Activated B cell treated with CpG ODN at 0.5 μM for 24 hours (primary cell): ENCODE data around the gene RBM38. TPM values are rescaled to one million over a fixed set of nuclear protein-coding genes. Genes with fewer than 3 reads are reported as not detected.
A peak's percentile ranks its signal among the peaks of the same experiment; 100 is the strongest.

Experiments
- ATAC-seq: fragments of 200-7000 bp; cut with Tn5 transposase; one replicate; pipeline ENCODE4 v1.10.0; 2021; ENCODE audit warnings: low read depth, mild to moderate bottlenecking, moderate library complexity
- CTCF ChIA-PET: fragments of 350-600 bp; sonication (Branson Sonifier 250); formaldehyde crosslinking; loops from one replicate; lab custom pipeline; 2021; ENCODE audit warnings: antibody characterized with exemption; lab: Charles Lee
- POLR2A ChIA-PET: fragments of 350-600 bp; sonication (Branson Sonifier 250); formaldehyde crosslinking; loops from one replicate; lab custom pipeline; 2021; ENCODE audit warnings: antibody characterized with exemption; lab: Charles Lee
- DNase-seq: peaks from one replicate; pipeline ENCODE4 v3.0.0; 2022
- H3K27ac Mint-ChIP-seq: one replicate; pipeline ENCODE4 v1.8.0; 2020; ENCODE audit warnings: mixed read lengths
- H3K27me3 Mint-ChIP-seq: one replicate; pipeline ENCODE4 v1.8.0; 2021; ENCODE audit warnings: mixed read lengths
- H3K36me3 Mint-ChIP-seq: one replicate; pipeline ENCODE4 v1.8.0; 2021; ENCODE audit warnings: low read depth, mixed read lengths
- H3K4me1 Mint-ChIP-seq: one replicate; pipeline ENCODE4 v1.8.0; 2021; ENCODE audit warnings: mixed read lengths
- H3K4me3 Mint-ChIP-seq: one replicate; pipeline ENCODE4 v1.8.0; 2020; ENCODE audit warnings: mild to moderate bottlenecking, mixed read lengths
- H3K9me3 Mint-ChIP-seq: one replicate; pipeline ENCODE4 v1.8.0; 2020; ENCODE audit warnings: mixed read lengths
- CTCF ChIP-seq: fragments of 200-600 bp; IDR thresholded peaks from one replicate; pipeline ENCODE4 v1.8.0; 2022; ENCODE audit warnings: antibody characterized with exemption, mild to moderate bottlenecking
- intact Hi-C: fragments of 100-400 bp; cut with micrococcal nuclease; formaldehyde crosslinking; loops from one replicate; pipeline ENCODE4 v1.15.1; 2024
- total RNA-seq: library from RNA; stranded (reverse); gene quantifications from 2 replicates; pipeline ENCODE4 v1.2.3, GENCODE V29; 2022

RBM38 gene
- total RNA-seq, 1 donor from 2014 or later, result 69.6 TPM

- Mint-ChIP-seq H3K4me1 (peaks cover 17% of the 10 kb centered on the region), H3K27ac (no peak overlapping the region), H3K27me3 (no peaks in the 10 kb centered on the region), H3K36me3 (peaks cover 31% of the 10 kb centered on the region), H3K4me3 (peak overlapping the region; percentile 12), H3K9me3 (no peaks in the 10 kb centered on the region)
- ChIA-PET CTCF (no interaction called here), POLR2A (no interaction called here)
- ATAC-seq (no peak), DNase-seq (no peak)
- TF ChIP-seq CTCF, result no peak
- intact Hi-C loops, result loop anchor here (10.0 kb wide), 2 partner anchors 861 to 1031 kb away; partner anchors contain the start of gene VAPB
These were observed 37.8 kb upstream of the RBM38 start for GRCh38 chr20:57353351-57353750.

- no peaks in the 10 kb centered on the region for H3K4me1 Mint-ChIP-seq
- peaks cover 34% of the 10 kb centered on the region for H3K36me3 Mint-ChIP-seq
- no peaks in the 10 kb centered on the region for H3K9me3 Mint-ChIP-seq
- H3K4me3 Mint-ChIP-seq, result no peak overlapping the region
- ChIA-PET POLR2A (no interaction called here), CTCF (no interaction called here)
- intact Hi-C loops, result no loop called here
- DNase-seq (no peak), ATAC-seq (no peak)
- no peak overlapping the region for H3K27ac Mint-ChIP-seq
- no peak for TF ChIP-seq CTCF
- H3K27me3 Mint-ChIP-seq, result no peaks in the 10 kb centered on the region
These were observed 29.7 kb upstream of the RBM38 start for GRCh38 chr20:57361517-57361916.

- intact Hi-C loops, result no loop called here
- Mint-ChIP-seq H3K27me3 (no peaks in the 10 kb centered on the region), H3K4me1 (no peaks in the 10 kb centered on the region), H3K36me3 (peaks cover 63% of the 10 kb centered on the region), H3K9me3 (no peaks in the 10 kb centered on the region), H3K4me3 (no peak overlapping the region), H3K27ac (no peak overlapping the region)
- ChIA-PET CTCF (interaction anchor here (1.6 kb wide), 1 partner anchor 17 kb away, joined by 5 read pairs; no protein-coding TSS in a partner anchor), POLR2A (no interaction called here)
- ATAC-seq (no peak), DNase-seq (no peak)
- no peak for TF ChIP-seq CTCF
These were observed 26.7 kb upstream of the RBM38 start for GRCh38 chr20:57364451-57364850.

GRCh38 chr20:57369596-57369995 is 21.6 kb upstream of the RBM38 start:
- ATAC-seq, result no peak
- no peak for TF ChIP-seq CTCF
- ChIA-PET CTCF (no interaction called here), POLR2A (no interaction called here)
- H3K4me3 Mint-ChIP-seq, result no peak overlapping the region
- no peak overlapping the region for H3K27ac Mint-ChIP-seq
- intact Hi-C loops, result no loop called here
- no peaks in the 10 kb centered on the region for H3K27me3 Mint-ChIP-seq
- peaks cover 95% of the 10 kb centered on the region for H3K36me3 Mint-ChIP-seq
- no peak for DNase-seq
- no peaks in the 10 kb centered on the region for H3K4me1 Mint-ChIP-seq
- no peaks in the 10 kb centered on the region for H3K9me3 Mint-ChIP-seq

GRCh38 chr20:57370316-57370715 is 20.9 kb upstream of the RBM38 start:
- no peak overlapping the region for H3K4me3 Mint-ChIP-seq
- TF ChIP-seq CTCF, result no peak
- ATAC-seq, result no peak
- no peak overlapping the region for H3K27ac Mint-ChIP-seq
- DNase-seq, result no peak
- peaks cover 97% of the 10 kb centered on the region for H3K36me3 Mint-ChIP-seq
- no peaks in the 10 kb centered on the region for H3K4me1 Mint-ChIP-seq
- no peaks in the 10 kb centered on the region for H3K27me3 Mint-ChIP-seq
- intact Hi-C loops, result no loop called here
- CTCF ChIA-PET, result no interaction called here
- POLR2A ChIA-PET, result no interaction called here
- H3K9me3 Mint-ChIP-seq, result no peaks in the 10 kb centered on the region
